ENCODE measurements around the gene FOXP2. TPM values are rescaled to one million over a fixed set of nuclear protein-coding genes. Genes with fewer than 3 reads are reported as not detected.
A peak's percentile ranks its signal among the peaks of the same experiment; 100 is the strongest.
"Not testable (repeated sequence)": the region's sequence is repeated elsewhere in the genome, so short reads cannot be mapped to it uniquely, and the experiment has no call there.

Gene FOXP2
- total RNA-seq, 4 donors from 2014 or later = 11.8 to 25.8 (median 17.2) TPM

- TF ChIP-seq POLR2A (IDR thresholded peaks at IDR 0.05) = no peak
- no peak for TF ChIP-seq EP300 (IDR thresholded peaks at IDR 0.05)
- TF ChIP-seq, protein P1, sequence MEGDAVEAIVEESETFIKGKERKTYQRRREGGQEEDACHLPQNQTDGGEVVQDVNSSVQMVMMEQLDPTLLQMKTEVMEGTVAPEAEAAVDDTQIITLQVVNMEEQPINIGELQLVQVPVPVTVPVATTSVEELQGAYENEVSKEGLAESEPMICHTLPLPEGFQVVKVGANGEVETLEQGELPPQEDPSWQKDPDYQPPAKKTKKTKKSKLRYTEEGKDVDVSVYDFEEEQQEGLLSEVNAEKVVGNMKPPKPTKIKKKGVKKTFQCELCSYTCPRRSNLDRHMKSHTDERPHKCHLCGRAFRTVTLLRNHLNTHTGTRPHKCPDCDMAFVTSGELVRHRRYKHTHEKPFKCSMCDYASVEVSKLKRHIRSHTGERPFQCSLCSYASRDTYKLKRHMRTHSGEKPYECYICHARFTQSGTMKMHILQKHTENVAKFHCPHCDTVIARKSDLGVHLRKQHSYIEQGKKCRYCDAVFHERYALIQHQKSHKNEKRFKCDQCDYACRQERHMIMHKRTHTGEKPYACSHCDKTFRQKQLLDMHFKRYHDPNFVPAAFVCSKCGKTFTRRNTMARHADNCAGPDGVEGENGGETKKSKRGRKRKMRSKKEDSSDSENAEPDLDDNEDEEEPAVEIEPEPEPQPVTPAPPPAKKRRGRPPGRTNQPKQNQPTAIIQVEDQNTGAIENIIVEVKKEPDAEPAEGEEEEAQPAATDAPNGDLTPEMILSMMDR (IDR thresholded peaks at IDR 0.05) = no peak
- Histone ChIP-seq H3K9me3 (no peaks in the 10 kb centered on the region), H3K36me3 (no peaks in the 10 kb centered on the region), H3K4me3 (no peak overlapping the region), H3K27ac (no peak overlapping the region), H3K27me3 (no peaks in the 10 kb centered on the region), H3K4me1 (no peaks in the 10 kb centered on the region)
- no peak for DNase-seq (ENCODE audit: low spot score in 2 of 2)
- 76% methylated on average over 6 of the region's 6 CpGs for WGBS, 2 donors
These were observed 140.3 kb downstream of the FOXP2 start for GRCh38 chr7:114554781-114555537.

GRCh38 chr7:114567416-114567815, 152.8 kb downstream of the FOXP2 start:
- TF ChIP-seq, protein P1 (IDR thresholded peaks at IDR 0.05) = no peak
- TF ChIP-seq EP300 (IDR thresholded peaks at IDR 0.05) (no peak), POLR2A (IDR thresholded peaks at IDR 0.05) (no peak)
- H3K36me3 ChIP-seq = no peaks in the 10 kb centered on the region
- H3K9me3 ChIP-seq = no peaks in the 10 kb centered on the region
- WGBS, 2 donors = 55 to 59% methylated on average over 2 of the region's 2 CpGs
- peak overlapping the region in 1 of 4 donors; percentile 2 for H3K27ac ChIP-seq
- no peak for DNase-seq (ENCODE audit: low spot score in 2 of 2)
- H3K27me3 ChIP-seq = no peaks in the 10 kb centered on the region
- H3K4me1 ChIP-seq = no peaks in the 10 kb centered on the region
- no peak overlapping the region for H3K4me3 ChIP-seq

DNA sequence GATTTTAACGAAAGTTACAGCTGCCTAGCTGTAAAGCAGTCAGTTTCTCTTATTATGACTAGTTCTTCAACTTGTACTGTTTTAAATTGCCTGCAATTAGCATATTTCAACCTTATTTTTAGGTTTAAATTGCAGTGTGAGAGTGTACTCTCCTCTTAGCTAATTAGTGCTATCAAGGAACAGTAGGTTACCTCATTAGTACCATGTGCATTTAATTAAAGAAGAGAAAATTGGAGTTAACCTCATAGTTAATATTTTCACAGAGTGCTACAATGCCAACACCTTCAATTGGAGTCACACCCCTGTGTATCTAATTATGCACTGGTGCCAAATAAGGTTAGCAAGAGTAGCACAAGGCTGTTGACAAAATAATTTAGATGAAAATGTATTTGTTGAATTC, 154.6 kb downstream of the FOXP2 start:
- H3K27ac ChIP-seq = no peak overlapping the region
- DNase-seq (ENCODE audit: low spot score in 2 of 2) = no peak
- H3K4me3 ChIP-seq = no peak overlapping the region
- TF ChIP-seq, protein P1 (IDR thresholded peaks at IDR 0.05) = no peak
- TF ChIP-seq EP300 (IDR thresholded peaks at IDR 0.05) = no peak
- no peak for TF ChIP-seq POLR2A (IDR thresholded peaks at IDR 0.05)
- H3K9me3 ChIP-seq = no peaks in the 10 kb centered on the region
- H3K4me1 ChIP-seq = peaks cover 0 to 1% (median 0%) of the 10 kb centered on the region in 4 donors
- H3K27me3 ChIP-seq = no peaks in the 10 kb centered on the region
- H3K36me3 ChIP-seq = no peaks in the 10 kb centered on the region
- 90% methylated on average over 1 of the region's 1 CpG for WGBS, 2 donors

DNA sequence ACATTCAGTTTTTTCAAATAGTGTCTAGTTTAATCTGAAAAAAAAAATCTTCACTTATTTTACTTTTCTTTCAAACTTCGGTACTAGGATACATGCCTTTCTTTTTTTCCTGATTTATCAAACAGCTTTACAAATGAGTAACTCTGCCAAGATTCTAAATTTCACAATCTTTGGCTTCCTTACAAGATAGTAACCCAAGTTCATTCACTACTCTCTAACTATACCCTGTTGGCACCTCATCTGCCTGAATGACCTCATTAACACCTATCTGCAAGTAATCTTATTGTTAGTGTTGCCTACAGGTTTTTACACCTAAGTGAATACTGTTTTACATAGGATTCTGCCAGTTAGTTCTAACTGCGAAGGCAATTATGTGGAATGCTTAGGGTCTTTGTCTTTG, 159.8 kb downstream of the FOXP2 start:
- H3K9me3 ChIP-seq = no peaks in the 10 kb centered on the region
- TF ChIP-seq POLR2A (IDR thresholded peaks at IDR 0.05) (no peak), EP300 (IDR thresholded peaks at IDR 0.05) (no peak)
- TF ChIP-seq, protein P1 (IDR thresholded peaks at IDR 0.05) = no peak
- DNase-seq (ENCODE audit: low spot score in 2 of 2) = no peak
- H3K36me3 ChIP-seq = no peaks in the 10 kb centered on the region
- H3K4me3 ChIP-seq = no peak overlapping the region
- 39 to 45% methylated on average over 2 of the region's 2 CpGs for WGBS, 2 donors
- no peak overlapping the region for H3K27ac ChIP-seq
- peaks cover 0 to 5% (median 1%) of the 10 kb centered on the region in 4 donors for H3K4me1 ChIP-seq
- H3K27me3 ChIP-seq = no peaks in the 10 kb centered on the region

GRCh38 chr7:114575098-114575497, 160.5 kb downstream of the FOXP2 start:
- Histone ChIP-seq H3K4me1 (peaks cover 0 to 5% (median 1%) of the 10 kb centered on the region in 4 donors), H3K27me3 (no peaks in the 10 kb centered on the region), H3K4me3 (no peak overlapping the region), H3K36me3 (no peaks in the 10 kb centered on the region), H3K9me3 (no peaks in the 10 kb centered on the region), H3K27ac (no peak overlapping the region)
- TF ChIP-seq POLR2A (IDR thresholded peaks at IDR 0.05) (no peak), EP300 (IDR thresholded peaks at IDR 0.05) (no peak)
- TF ChIP-seq, protein P1 (IDR thresholded peaks at IDR 0.05) = no peak
- WGBS, 2 donors = 54 to 68% methylated on average over 4 of the region's 4 CpGs
- no peak for DNase-seq (ENCODE audit: low spot score in 2 of 2)

DNA sequence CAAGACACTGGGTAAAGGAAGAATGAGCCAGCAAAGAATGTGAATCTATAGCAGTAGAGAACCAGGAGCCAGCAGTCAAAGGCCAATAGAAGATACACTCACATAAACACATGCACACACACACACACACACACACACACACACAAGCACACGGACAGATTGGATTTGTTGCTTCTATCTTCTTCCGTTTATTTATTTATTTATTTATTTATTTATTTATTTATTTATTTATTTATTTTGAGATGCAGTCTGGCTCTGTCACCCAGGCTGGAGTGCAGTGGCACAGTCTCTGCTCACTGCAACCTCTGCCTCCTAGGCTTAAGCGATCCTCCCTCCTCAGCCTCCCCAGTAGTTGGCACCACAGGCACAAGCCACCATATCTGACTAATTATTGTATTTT, 166.3 kb downstream of the FOXP2 start:
- 93 to 95% methylated on average over 3 of the region's 3 CpGs for WGBS, 2 donors
- not testable (repeated sequence) for H3K27me3 ChIP-seq; DNase-seq (ENCODE audit: low spot score in 2 of 2); H3K4me3 ChIP-seq; H3K4me1 ChIP-seq; H3K9me3 ChIP-seq; H3K36me3 ChIP-seq; H3K27ac ChIP-seq
